NCI-H226 (cell line): ENCODE measurements around the gene DCBLD2.

Experiments
- DNase-seq: peaks from one replicate; pipeline ENCODE4 v3.0.0-alpha.2; 2015

The DCBLD2 gene

GRCh38 chr3:98788651-98789050 is 112.8 kb downstream of the DCBLD2 start:
- no peak for DNase-seq

GRCh38 chr3:98787181-98787580 is 114.3 kb downstream of the DCBLD2 start:
- DNase-seq: no peak

GRCh38 chr3:98786364-98787006 is 115.0 kb downstream of the DCBLD2 start:
- DNase-seq: peak; percentile 28

GRCh38 chr3:98784666-98785600 is 116.6 kb downstream of the DCBLD2 start:
- DNase-seq: peak; percentile 88

- no peak for DNase-seq
These were observed 117.5 kb downstream of the DCBLD2 start for GRCh38 chr3:98784042-98784441.

GRCh38 chr3:98782824-98783500 is 118.5 kb downstream of the DCBLD2 start:
- DNase-seq: no peak

- no peak for DNase-seq
These were observed 121.2 kb downstream of the DCBLD2 start for GRCh38 chr3:98780343-98780742.

GRCh38 chr3:98779541-98780335 is 121.8 kb downstream of the DCBLD2 start:
- DNase-seq: peak; percentile 67

- peak; percentile 99 for DNase-seq
These were observed 122.6 kb downstream of the DCBLD2 start for GRCh38 chr3:98778852-98779413.

GRCh38 chr3:98778383-98778782 is 123.1 kb downstream of the DCBLD2 start:
- DNase-seq: no peak

GRCh38 chr3:98777801-98778220 is 123.7 kb downstream of the DCBLD2 start:
- DNase-seq: peak; percentile 49

- DNase-seq: no peak
These were observed 124.2 kb downstream of the DCBLD2 start for GRCh38 chr3:98777286-98777685.

- no peak for DNase-seq
These were observed 125.4 kb downstream of the DCBLD2 start for GRCh38 chr3:98776140-98776493.

- DNase-seq: no peak
These were observed 125.9 kb downstream of the DCBLD2 start for GRCh38 chr3:98775459-98776139.

GRCh38 chr3:98772022-98772421 is 129.5 kb downstream of the DCBLD2 start:
- DNase-seq: no peak

- no peak for DNase-seq
These were observed 131.0 kb downstream of the DCBLD2 start for GRCh38 chr3:98770261-98771039.

- no peak for DNase-seq
These were observed 132.0 kb downstream of the DCBLD2 start for GRCh38 chr3:98769448-98769847.

GRCh38 chr3:98768961-98769360 is 132.5 kb downstream of the DCBLD2 start:
- DNase-seq: no peak

GRCh38 chr3:98766924-98767323 is 134.6 kb downstream of the DCBLD2 start:
- no peak for DNase-seq

- DNase-seq: no peak
These were observed 135.8 kb downstream of the DCBLD2 start for GRCh38 chr3:98765721-98766120.

GRCh38 chr3:98764472-98764884 is 137.0 kb downstream of the DCBLD2 start:
- no peak for DNase-seq
